Kidney (tissue), 14 donors: Measurements from ENCODE around the gene GNB1. TPM values are rescaled to one million over a fixed set of nuclear protein-coding genes. Genes with fewer than 3 reads are reported as not detected.

ENCODE experiments used
- DNase-seq, 5 donors: peaks; one replicate each; pipeline ENCODE4 v3.0.0-alpha.2; 2013 to 2020
- FAIRE-seq: peaks from 2 replicates; lab custom pipeline; 2012; peaks lifted over from hg19 to GRCh38; lab: Jason Lieb, UNC
- H3K27ac ChIP-seq, 2 donors: one replicate each; pipeline ENCODE4 v1.7.0; 2013; ENCODE audit warnings: low read depth in 2 of 2, low read length in 2 of 2, inconsistent platforms in 1 of 2
- H3K27me3 ChIP-seq: one replicate; pipeline ENCODE4 v1.7.1; 2013; ENCODE audit warnings: low read length, inconsistent platforms; ENCODE audit not compliant: control insufficient read depth, insufficient read depth
- H3K36me3 ChIP-seq, 3 donors: one replicate each; pipeline versions ENCODE4 v1.7.0 to v1.7.1; 2013; ENCODE audit warnings: low read length in 3 of 3, control low read depth in 1 of 3, inconsistent platforms in 1 of 3; ENCODE audit not compliant: insufficient read depth in 3 of 3, control insufficient read depth in 2 of 3
- H3K4me1 ChIP-seq, 3 donors: one replicate each; pipeline versions ENCODE4 v1.7.0 to v1.7.1; 2013; ENCODE audit warnings: low read length in 3 of 3, inconsistent platforms in 1 of 3, low read depth in 1 of 3; ENCODE audit not compliant: control insufficient read depth in 2 of 3, insufficient read depth in 2 of 3
- H3K4me3 ChIP-seq, 3 donors: one replicate each; pipeline versions ENCODE4 v1.7.0 to v1.8.1; 2013; ENCODE audit warnings: low read length in 3 of 3, control low read depth in 1 of 3, inconsistent platforms in 1 of 3
- H3K9ac ChIP-seq, 3 donors: one replicate each; pipeline versions ENCODE4 v1.7.0 to v1.7.1; 2013; ENCODE audit warnings: low read length in 3 of 3, control low read depth in 1 of 3, inconsistent platforms in 1 of 3
- H3K9me3 ChIP-seq, 3 donors: one replicate each; pipeline versions ENCODE4 v1.7.0 to v1.7.1; 2013; ENCODE audit warnings: low read length in 3 of 3, control low read depth in 1 of 3, inconsistent platforms in 1 of 3; ENCODE audit not compliant: control insufficient read depth in 2 of 3, insufficient read depth in 1 of 3
- intact Hi-C: fragments of 100-400 bp; cut with DNase I; formaldehyde crosslinking; loops from one replicate; pipeline ENCODE4 v1.11.1; 2022
- polyA plus RNA-seq: library from polyadenylated mRNA; stranded (reverse); fragments of 350-450 nt; fragmentation: Illumina TruSeq; extraction: RNeasy Lipid Tissue Mini Kit (QIAGEN cat#74804); gene quantifications from one replicate; pipeline ENCODE4 v1.2.3, GENCODE V29; 2014; ENCODE audit warnings: low read depth, low replicate concordance; ENCODE audit not compliant: insufficient read depth
- total RNA-seq: library from RNA; stranded (reverse); fragmentation: NEBNext Ultra II Directional; extraction: Animal tissue kit (Norgen Biotek cat#: 25700); gene quantifications from one replicate; pipeline ENCODE4 v1.2.1, GENCODE V29; 2021
- TF ChIP-seq, protein P1 (sequence below): IDR thresholded peaks from 3 replicates; pipeline ENCODE4 v1.5.1; 2012; ENCODE audit warnings: mild to moderate bottlenecking, moderate library complexity, borderline replicate concordance; ENCODE audit not compliant: insufficient read depth; ENCODE audit errors: extremely low read depth
- donor health status: control.
- donor health status: control.
- donor health status: control.
- donor health status: control.
- donor health status: control.
- donor health status: DM: yes; HTN: yes; CAD: no.
- donor health status: Normal renal cell carcinoma (clear cell type).

The GNB1 gene
- total and polyA plus RNA-seq, 2 donors from 2014 or later = 144 to 347 TPM

DNA sequence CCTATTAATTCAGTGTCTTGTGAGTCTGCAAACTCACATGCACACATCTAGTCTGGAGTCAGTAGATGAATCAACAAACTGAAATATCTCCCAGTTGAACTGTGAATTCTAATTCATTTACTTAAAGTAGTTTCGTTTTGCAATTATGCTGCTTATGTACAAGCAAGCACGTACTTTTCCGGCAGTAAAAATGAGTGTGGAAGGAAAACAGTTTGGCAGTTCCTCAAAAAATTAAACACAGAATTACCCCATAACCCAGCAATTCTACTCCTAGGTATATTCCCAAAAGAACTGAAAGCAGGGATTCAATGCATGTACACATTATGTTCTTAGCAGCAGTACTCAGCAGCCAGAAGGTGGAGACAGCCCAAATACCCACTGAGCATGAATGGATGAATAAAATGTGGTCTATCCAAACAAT is 49.3 kb downstream of the GNB1 start:
- FAIRE-seq (no peak), DNase-seq (no peak)
- Histone ChIP-seq H3K36me3 (no peaks in the 10 kb centered on the region), H3K27ac (no peak overlapping the region), H3K4me3 (no peak overlapping the region), H3K9ac (no peak overlapping the region), H3K27me3 (no peaks in the 10 kb centered on the region), H3K4me1 (peaks cover 0 to 6% (median 0%) of the 10 kb centered on the region in 3 donors), H3K9me3 (no peaks in the 10 kb centered on the region)
- intact Hi-C loops = no loop called here
- TF ChIP-seq, protein P1, sequence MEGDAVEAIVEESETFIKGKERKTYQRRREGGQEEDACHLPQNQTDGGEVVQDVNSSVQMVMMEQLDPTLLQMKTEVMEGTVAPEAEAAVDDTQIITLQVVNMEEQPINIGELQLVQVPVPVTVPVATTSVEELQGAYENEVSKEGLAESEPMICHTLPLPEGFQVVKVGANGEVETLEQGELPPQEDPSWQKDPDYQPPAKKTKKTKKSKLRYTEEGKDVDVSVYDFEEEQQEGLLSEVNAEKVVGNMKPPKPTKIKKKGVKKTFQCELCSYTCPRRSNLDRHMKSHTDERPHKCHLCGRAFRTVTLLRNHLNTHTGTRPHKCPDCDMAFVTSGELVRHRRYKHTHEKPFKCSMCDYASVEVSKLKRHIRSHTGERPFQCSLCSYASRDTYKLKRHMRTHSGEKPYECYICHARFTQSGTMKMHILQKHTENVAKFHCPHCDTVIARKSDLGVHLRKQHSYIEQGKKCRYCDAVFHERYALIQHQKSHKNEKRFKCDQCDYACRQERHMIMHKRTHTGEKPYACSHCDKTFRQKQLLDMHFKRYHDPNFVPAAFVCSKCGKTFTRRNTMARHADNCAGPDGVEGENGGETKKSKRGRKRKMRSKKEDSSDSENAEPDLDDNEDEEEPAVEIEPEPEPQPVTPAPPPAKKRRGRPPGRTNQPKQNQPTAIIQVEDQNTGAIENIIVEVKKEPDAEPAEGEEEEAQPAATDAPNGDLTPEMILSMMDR = no peak

DNA sequence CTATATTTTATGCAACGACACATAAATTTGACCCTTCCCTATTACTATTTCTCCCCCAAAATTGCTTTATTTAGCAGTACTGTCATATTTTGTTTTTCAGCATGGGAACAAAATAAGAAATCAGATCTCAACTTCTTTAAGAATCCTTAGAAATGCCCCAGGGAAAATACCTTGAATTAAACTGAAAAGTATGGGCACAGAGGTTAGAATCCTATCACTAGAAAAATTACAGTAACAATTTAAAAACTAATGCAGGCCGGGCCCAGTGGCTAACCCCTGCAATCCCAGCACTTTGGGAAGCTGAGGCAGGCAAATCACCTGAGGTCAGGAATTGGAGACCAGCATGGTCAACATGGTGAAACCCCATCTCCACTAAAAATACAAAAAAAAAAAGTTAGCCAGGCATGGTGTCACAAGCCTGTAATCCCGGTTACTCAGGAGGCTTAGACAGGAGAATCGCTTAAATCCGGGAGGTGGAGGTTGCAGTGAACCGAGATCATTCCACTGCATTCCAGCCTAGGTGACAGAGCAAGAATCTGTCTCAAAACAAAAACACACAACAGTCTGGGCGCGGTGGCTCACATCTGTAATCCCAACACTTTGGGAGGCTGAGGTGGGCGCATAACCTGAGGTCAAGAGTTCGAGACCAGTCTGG is 51.4 kb downstream of the GNB1 start:
- H3K4me3 ChIP-seq = no peak overlapping the region
- H3K27ac ChIP-seq = no peak overlapping the region
- no peaks in the 10 kb centered on the region for H3K9me3 ChIP-seq
- DNase-seq (no peak), FAIRE-seq (no peak)
- no peaks in the 10 kb centered on the region for H3K27me3 ChIP-seq
- no peak overlapping the region for H3K9ac ChIP-seq
- intact Hi-C loops = no loop called here
- TF ChIP-seq, protein P1 = no peak
- no peaks in the 10 kb centered on the region for H3K36me3 ChIP-seq
- H3K4me1 ChIP-seq = peaks cover 0 to 4% (median 0%) of the 10 kb centered on the region in 3 donors

DNA sequence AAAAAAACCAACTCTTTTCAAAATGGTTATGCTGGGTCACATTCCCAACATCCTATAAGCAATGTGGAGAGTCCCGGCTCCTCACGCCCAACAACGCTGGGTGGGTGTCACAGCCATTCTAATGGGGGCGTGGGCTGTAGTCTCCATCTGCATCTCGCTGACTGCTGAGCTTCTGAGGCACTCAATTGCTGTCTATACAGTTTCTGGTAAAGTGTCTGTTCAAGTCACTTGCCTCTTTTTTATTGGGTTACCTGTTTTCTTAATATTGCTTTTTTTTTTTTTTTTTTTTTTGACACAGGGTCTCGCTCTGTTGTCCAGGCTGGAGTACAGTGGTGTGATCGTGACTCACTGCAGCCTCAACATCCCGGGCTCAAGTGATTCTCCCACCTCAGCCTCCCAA is 54.8 kb downstream of the GNB1 start:
- H3K4me3 ChIP-seq = no peak overlapping the region
- no peaks in the 10 kb centered on the region for H3K9me3 ChIP-seq
- intact Hi-C loops = no loop called here
- DNase-seq (no peak), FAIRE-seq (no peak)
- no peak overlapping the region for H3K9ac ChIP-seq
- TF ChIP-seq, protein P1 = no peak
- peaks cover 4 to 9% (median 5%) of the 10 kb centered on the region in 3 donors for H3K4me1 ChIP-seq
- H3K36me3 ChIP-seq = no peaks in the 10 kb centered on the region
- no peaks in the 10 kb centered on the region for H3K27me3 ChIP-seq
- no peak overlapping the region for H3K27ac ChIP-seq

DNA sequence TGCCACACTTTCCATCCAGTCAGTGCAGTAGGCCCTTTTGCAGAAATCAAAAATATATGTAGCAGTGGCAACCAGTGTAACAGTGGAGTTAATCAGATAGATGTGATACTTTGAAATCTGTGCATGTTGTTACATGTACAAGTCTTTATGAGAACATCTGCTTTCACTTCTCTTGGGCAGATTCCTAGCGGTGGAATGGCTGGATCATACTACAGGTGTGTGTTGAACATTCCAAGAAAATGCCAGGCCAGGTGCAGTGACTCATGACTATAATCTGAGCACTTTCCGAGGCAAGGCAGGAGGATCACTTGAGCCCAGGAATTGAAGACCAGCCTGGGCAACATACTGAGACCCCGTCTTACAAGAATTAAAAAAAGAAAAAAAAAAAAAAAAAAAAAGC is 55.3 kb downstream of the GNB1 start:
- H3K27me3 ChIP-seq = no peaks in the 10 kb centered on the region
- H3K9me3 ChIP-seq = no peaks in the 10 kb centered on the region
- no peak for DNase-seq
- no peak overlapping the region for H3K27ac ChIP-seq
- H3K9ac ChIP-seq = no peak overlapping the region
- H3K4me1 ChIP-seq = peaks cover 4 to 9% (median 5%) of the 10 kb centered on the region in 3 donors
- no peaks in the 10 kb centered on the region for H3K36me3 ChIP-seq
- TF ChIP-seq, protein P1 = no peak
- intact Hi-C loops = no loop called here
- FAIRE-seq = no peak
- H3K4me3 ChIP-seq = no peak overlapping the region
